ENCODE measurements around the gene ZNF408.

ZNF408 gene

GRCh38 chr11:46676436-46677158 lies 24.2 kb upstream of the ZNF408 start:
- DNase-seq (ENCODE audit: low read depth) = no peak

- DNase-seq (ENCODE audit: low read depth) = no peak
Measured at GRCh38 chr11:46677169-46677568, 23.7 kb upstream of the ZNF408 start.

- DNase-seq (ENCODE audit: low read depth) = no peak
Measured at GRCh38 chr11:46677991-46678740, 22.7 kb upstream of the ZNF408 start.

- no peak for DNase-seq (ENCODE audit: low read depth)
Measured at GRCh38 chr11:46678741-46679130, 22.1 kb upstream of the ZNF408 start.

- no peak for DNase-seq (ENCODE audit: low read depth)
Measured at GRCh38 chr11:46679241-46680163, 21.3 kb upstream of the ZNF408 start.

- no peak for DNase-seq (ENCODE audit: low read depth)
Measured at GRCh38 chr11:46680164-46680760, 20.6 kb upstream of the ZNF408 start.

- DNase-seq (ENCODE audit: low read depth) = no peak
Measured at GRCh38 chr11:46680815-46681214, 20.0 kb upstream of the ZNF408 start.

GRCh38 chr11:46681814-46682213 lies 19.0 kb upstream of the ZNF408 start:
- DNase-seq (ENCODE audit: low read depth) = no peak

- no peak for DNase-seq (ENCODE audit: low read depth)
Measured at GRCh38 chr11:46682773-46683752, 17.8 kb upstream of the ZNF408 start.

GRCh38 chr11:46684367-46684766 lies 16.5 kb upstream of the ZNF408 start:
- DNase-seq (ENCODE audit: low read depth) = no peak

- no peak for DNase-seq (ENCODE audit: low read depth)
Measured at GRCh38 chr11:46686886-46687795, 13.7 kb upstream of the ZNF408 start.

- DNase-seq (ENCODE audit: low read depth) = no peak
Measured at GRCh38 chr11:46690702-46691101, 10.1 kb upstream of the ZNF408 start.

- no peak for DNase-seq (ENCODE audit: low read depth)
Measured at GRCh38 chr11:46692450-46692849, 8.4 kb upstream of the ZNF408 start.

GRCh38 chr11:46693597-46694012 lies 7.2 kb upstream of the ZNF408 start:
- no peak for DNase-seq (ENCODE audit: low read depth)

GRCh38 chr11:46694072-46694471 lies 6.8 kb upstream of the ZNF408 start:
- DNase-seq (ENCODE audit: low read depth) = no peak

- DNase-seq (ENCODE audit: low read depth) = no peak
Measured at GRCh38 chr11:46694607-46695006, 6.2 kb upstream of the ZNF408 start.

- DNase-seq (ENCODE audit: low read depth) = no peak
Measured at GRCh38 chr11:46695345-46696211, 5.3 kb upstream of the ZNF408 start.

- no peak for DNase-seq (ENCODE audit: low read depth)
Measured at GRCh38 chr11:46696212-46696558, 4.6 kb upstream of the ZNF408 start.

- no peak for DNase-seq (ENCODE audit: low read depth)
Measured at GRCh38 chr11:46697303-46697702, 3.5 kb upstream of the ZNF408 start.
